HG03469 (cell line): ENCODE results near the gene INPPL1.

Experiments used
- ATAC-seq: cut with Tn5 transposase; IDR thresholded peaks from one replicate; pipeline ENCODE4 v1.9.1; 2021; ENCODE audit warnings: mild to moderate bottlenecking, moderate library complexity, moderate number of reproducible peaks; ENCODE audit not compliant: unreplicated experiment

The INPPL1 gene

GRCh38 chr11:72230764-72231365 is 6.3 kb downstream of the INPPL1 start:
- no peak for ATAC-seq

GRCh38 chr11:72231396-72232259 is 7.1 kb downstream of the INPPL1 start:
- ATAC-seq = no peak

- no peak for ATAC-seq
Observed at GRCh38 chr11:72232260-72233055, 7.9 kb downstream of the INPPL1 start.

DNA sequence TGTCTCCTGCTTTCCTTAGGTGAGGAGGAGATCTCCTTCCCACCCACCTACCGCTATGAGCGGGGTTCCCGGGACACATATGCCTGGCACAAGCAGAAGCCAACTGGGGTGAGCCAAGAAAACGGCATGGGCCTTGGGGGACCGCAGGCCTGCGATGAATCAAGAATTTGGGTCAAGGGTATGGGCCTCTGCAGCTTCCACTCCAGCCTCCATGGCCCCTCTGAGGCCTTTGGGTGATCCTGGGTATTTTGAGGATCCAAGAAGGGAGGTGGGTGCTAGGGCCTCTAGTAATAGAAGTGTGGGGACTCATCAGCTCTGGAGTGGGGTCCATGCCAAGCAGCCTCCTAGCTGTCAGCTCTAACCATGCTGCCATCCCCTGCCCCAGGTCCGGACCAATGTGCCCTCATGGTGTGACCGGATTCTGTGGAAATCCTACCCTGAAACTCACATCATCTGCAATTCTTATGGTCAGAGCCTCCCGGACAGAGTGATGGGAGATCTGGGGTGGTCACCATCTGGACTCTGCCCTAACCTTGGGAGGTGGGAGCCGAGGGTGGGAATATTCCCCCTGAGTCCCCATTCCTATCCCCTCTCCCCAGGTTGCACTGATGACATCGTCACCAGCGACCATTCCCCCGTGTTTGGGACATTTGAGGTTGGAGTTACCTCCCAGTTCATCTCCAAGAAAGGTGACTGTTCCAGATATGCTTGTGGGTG is 8.6 kb downstream of the INPPL1 start:
- ATAC-seq = no peak

GRCh38 chr11:72233773-72234513 is 9.4 kb downstream of the INPPL1 start:
- no peak for ATAC-seq

GRCh38 chr11:72234514-72234830 is 9.9 kb downstream of the INPPL1 start:
- no peak for ATAC-seq

GRCh38 chr11:72234920-72235319 is 10.4 kb downstream of the INPPL1 start:
- no peak for ATAC-seq

DNA sequence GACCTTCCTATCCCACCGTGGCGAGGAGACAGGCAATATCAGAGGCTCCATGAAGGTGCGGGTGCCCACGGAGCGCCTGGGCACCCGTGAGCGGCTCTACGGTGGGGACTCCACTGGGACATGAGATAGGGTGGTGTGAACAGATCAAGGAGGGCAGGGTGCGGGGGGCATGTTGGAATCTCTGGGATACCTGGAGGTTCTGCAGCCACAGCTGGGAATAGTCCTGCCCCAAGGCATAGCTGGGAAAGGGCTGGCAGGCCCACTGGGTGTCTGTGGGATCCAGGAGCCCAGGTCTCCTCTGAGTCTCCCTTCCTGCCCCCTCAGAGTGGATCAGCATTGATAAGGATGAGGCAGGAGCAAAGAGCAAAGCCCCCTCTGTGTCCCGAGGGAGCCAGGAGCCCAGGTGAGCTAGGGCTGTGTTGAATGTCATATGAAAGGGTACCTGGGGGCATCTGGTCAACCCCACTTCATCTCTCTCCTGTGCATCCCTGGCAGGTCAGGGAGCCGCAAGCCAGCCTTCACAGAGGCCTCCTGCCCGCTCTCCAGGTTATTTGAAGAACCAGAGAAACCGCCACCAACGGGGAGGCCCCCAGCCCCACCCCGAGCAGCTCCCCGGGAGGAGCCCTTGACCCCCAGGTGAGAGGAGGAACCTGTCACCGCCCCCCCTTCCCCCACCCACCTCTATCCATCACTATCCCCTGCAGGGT is 10.9 kb downstream of the INPPL1 start:
- ATAC-seq = no peak

GRCh38 chr11:72236083-72236697 is 11.6 kb downstream of the INPPL1 start:
- no peak for ATAC-seq

GRCh38 chr11:72236774-72237111 is 12.2 kb downstream of the INPPL1 start:
- ATAC-seq = no peak

DNA sequence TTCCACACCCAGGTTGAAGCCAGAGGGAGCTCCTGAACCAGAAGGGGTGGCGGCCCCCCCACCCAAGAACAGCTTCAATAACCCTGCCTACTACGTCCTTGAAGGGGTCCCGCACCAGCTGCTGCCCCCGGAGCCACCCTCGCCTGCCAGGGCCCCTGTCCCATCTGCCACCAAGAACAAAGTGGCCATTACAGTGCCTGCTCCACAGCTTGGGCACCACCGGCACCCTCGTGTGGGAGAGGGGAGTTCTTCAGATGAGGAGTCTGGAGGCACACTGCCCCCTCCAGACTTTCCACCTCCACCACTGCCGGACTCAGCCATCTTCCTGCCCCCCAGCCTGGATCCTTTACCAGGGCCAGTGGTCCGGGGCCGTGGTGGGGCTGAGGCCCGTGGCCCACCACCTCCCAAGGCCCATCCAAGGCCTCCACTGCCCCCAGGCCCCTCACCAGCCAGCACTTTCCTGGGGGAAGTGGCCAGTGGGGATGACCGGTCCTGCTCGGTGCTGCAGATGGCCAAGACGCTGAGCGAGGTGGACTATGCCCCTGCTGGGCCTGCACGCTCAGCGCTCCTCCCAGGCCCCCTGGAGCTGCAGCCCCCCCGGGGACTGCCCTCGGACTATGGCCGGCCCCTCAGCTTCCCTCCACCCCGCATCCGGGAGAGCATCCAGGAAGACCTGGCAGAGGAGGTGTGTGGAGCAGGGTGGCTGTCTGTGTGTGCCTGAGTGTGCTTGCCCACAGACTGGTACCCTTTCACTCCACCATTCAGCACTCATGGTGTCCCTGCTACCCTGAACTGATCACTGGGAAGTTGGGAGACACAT is 12.8 kb downstream of the INPPL1 start:
- no peak for ATAC-seq

DNA sequence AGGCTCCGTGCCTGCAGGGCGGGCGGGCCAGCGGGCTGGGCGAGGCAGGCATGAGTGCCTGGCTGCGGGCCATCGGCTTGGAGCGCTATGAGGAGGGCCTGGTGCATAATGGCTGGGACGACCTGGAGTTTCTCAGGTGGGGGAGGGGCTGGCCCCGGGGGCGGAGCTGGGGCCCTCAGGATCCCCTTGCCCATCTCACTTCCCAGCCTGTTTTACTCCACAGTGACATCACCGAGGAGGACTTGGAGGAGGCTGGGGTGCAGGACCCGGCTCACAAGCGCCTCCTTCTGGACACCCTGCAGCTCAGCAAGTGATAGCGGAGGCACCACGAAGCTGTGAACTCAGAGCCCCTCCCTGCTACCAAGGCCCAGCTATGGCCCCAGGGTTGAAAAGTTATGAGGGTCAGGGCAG is 13.5 kb downstream of the INPPL1 start:
- ATAC-seq = no peak

DNA sequence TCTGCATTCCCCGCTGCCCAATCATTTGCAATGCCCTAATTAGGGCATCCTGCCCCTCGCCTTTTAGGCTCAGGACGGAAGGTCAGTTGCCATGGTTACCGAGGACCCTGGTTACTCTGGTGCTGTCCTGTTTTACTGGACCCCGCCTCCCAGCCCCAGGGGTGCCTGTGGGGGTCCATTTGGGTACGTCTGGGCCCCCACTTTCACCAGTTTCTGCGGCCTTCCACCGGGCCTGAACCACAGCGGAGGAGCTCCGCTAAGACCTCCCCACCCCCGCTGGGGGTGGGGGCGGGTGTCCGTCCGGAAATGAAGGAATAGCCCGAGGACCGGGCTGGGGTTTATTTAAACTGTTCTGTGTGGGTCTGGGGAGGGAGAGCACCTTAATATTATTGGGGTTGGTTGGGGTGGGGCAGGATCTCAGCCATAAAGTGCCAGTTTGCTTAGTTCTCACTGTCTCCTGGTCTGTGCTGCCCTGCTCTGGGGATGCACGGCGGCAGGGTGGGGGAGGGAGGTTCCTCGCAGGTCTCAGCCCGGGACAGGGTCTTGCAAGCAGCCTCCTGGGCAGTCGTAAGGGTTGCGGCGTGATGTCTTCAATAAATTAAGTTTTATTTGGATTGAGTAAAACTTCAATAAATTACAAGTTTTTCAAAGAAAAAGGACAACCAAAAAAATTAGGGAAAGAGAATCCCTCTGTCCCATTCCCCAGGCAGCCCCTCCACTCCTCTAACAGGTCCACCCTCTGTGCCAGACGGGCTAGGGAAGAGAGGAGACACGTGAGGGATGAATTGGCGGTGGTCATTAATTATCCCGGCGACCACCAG is 14.1 kb downstream of the INPPL1 start:
- no peak for ATAC-seq

DNA sequence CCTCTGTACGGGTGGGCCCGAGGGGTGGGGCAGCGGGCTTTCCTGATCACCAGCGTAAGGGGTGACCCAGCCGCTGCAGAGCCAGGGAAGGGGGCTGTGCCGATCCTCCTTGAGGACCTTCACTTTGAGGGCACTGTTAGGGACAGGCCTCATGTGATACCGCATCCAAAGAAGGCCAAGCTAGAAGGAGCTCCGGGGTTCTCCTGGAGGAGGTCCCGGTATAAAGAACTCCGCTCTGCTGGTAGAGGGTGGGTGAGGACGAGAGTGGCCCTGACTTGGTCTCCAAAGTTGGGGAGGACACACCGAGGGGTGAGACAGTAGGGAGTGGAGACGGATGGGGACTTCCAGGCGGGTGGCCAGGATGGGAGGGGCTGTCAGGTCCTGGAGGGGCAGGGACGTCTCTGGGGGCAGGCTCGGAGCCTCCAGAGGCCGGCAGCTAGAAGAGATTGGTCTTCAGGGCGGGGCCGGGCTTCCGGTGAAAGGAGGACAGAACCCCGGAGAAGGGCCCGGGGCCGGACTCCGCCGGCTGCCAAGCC is 14.8 kb downstream of the INPPL1 start:
- ATAC-seq = no peak

- no peak for ATAC-seq
Observed at GRCh38 chr11:72239849-72240460, 15.4 kb downstream of the INPPL1 start.

GRCh38 chr11:72240461-72241290 is 16.1 kb downstream of the INPPL1 start:
- ATAC-seq = no peak
